ENCODE measurements around the gene ANO3.

DNA sequence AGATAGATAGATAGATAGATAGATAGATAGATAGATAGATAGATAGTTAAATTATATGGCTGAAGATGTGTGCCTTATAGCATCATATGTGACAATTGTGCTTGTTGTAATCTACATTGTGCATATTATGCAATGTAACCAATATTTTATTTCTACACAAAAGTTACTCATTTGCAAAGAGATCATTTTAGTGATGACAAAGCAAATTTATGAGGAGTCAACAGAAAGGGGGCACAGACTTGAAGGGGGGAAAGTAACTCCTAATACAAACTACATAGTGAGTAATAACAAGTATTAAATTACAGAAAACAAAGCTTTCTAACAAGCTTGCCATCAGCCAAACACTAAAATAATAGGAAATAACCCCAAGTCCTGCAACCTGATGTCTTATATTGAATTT is 133.3 kb downstream of the ANO3 start:
- TF ChIP-seq, protein P1, sequence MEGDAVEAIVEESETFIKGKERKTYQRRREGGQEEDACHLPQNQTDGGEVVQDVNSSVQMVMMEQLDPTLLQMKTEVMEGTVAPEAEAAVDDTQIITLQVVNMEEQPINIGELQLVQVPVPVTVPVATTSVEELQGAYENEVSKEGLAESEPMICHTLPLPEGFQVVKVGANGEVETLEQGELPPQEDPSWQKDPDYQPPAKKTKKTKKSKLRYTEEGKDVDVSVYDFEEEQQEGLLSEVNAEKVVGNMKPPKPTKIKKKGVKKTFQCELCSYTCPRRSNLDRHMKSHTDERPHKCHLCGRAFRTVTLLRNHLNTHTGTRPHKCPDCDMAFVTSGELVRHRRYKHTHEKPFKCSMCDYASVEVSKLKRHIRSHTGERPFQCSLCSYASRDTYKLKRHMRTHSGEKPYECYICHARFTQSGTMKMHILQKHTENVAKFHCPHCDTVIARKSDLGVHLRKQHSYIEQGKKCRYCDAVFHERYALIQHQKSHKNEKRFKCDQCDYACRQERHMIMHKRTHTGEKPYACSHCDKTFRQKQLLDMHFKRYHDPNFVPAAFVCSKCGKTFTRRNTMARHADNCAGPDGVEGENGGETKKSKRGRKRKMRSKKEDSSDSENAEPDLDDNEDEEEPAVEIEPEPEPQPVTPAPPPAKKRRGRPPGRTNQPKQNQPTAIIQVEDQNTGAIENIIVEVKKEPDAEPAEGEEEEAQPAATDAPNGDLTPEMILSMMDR (IDR thresholded peaks at IDR 0.05) = no peak
- TF ChIP-seq POLR2A (IDR thresholded peaks at IDR 0.05) = no peak

All from vagina (tissue), 2 donors.